K562 (cell line): ENCODE data around the gene NAP1L4. TPM values are rescaled to one million over a fixed set of nuclear protein-coding genes. Genes with fewer than 3 reads are reported as not detected.

Source experiments
- ATAC-seq: fragments of 200-7000 bp; cut with Tn5 transposase; 3 replicates; pipeline ENCODE4 v1.9.1; 2020; ENCODE audit warnings: moderate library complexity
- BruUV-seq: library from RNA; stranded (reverse); fragments of 400-500 nt; replicated peaks from 2 replicates; lab custom pipeline; 2021; lab: Mats Ljungman, UMichigan
- CTCF ChIA-PET: fragments of 300-600 bp; formaldehyde crosslinking; extraction: SDS; loops from one replicate; lab custom pipeline; 2021; ENCODE audit warnings: low intra/inter-chr PET ratio; lab: Yijun Ruan, JAX
- POLR2A ChIA-PET: fragments of 300-600, 350-650 bp; sonication (Branson Sonifier 250); formaldehyde crosslinking; extraction: SDS; loops from one replicate; lab custom pipeline; 2021; ENCODE audit warnings: antibody characterized with exemption, inconsistent platforms; lab: Yijun Ruan, JAX
- DNase-seq, 4 experiments: peaks; one replicate each; pipeline versions ENCODE4 v3.0.0 to v3.0.0-alpha.2; 2011 to 2018; ENCODE audit warnings: low spot score in 3 of 4, mixed read lengths in 3 of 4; ENCODE audit errors: extremely low read depth in 1 of 4
- FAIRE-seq: peaks from 2 replicates; lab custom pipeline; 2011; peaks lifted over from hg19 to GRCh38; lab: Jason Lieb, UNC
- H2AFZ ChIP-seq: 2 replicates; pipeline ENCODE4 v1.6.0; 2011; ENCODE audit warnings: low read depth, low read length, control low read depth, inconsistent platforms
- H3K27ac ChIP-seq: fragments of 200-600 bp; 3 replicates; pipeline ENCODE4 v1.8.0; 2011; ENCODE audit warnings: low read depth, mild to moderate bottlenecking, control low read depth, inconsistent platforms, low read length, moderate library complexity, mixed read lengths; ENCODE audit errors: extremely low read depth
- H3K27me3 ChIP-seq, 2 experiments: fragments of 300-600 bp in 1 of 2; 2 replicates in 1 of 2; 3 replicates in 1 of 2; pipeline versions ENCODE4 v1.6.0 to v1.8.0; 2011; ENCODE audit warnings: inconsistent platforms in 2 of 2, low read length in 2 of 2, mild to moderate bottlenecking in 1 of 2, mixed read lengths in 1 of 2, moderate library complexity in 1 of 2; ENCODE audit not compliant: control insufficient read depth in 2 of 2, insufficient read depth in 2 of 2
- H3K36me3 ChIP-seq: fragments of 300-600 bp; 3 replicates; pipeline ENCODE4 v1.8.0; 2011; ENCODE audit warnings: mild to moderate bottlenecking, low read length, inconsistent platforms; ENCODE audit not compliant: control insufficient read depth, insufficient read depth
- H3K4me1 ChIP-seq, 2 experiments: fragments of 200-600 bp in 1 of 2; replicated peaks in 1 of 2; 2 replicates in 1 of 2; 3 replicates in 1 of 2; pipeline versions ENCODE4 v1.5.1 to v1.8.0; 2011; ENCODE audit warnings: inconsistent platforms in 2 of 2, low read length in 2 of 2, mild to moderate bottlenecking in 1 of 2, mixed read lengths in 1 of 2, moderate library complexity in 1 of 2; ENCODE audit not compliant: control insufficient read depth in 2 of 2, insufficient read depth in 2 of 2
- H3K4me2 ChIP-seq: 2 replicates; pipeline ENCODE4 v1.6.1; 2011; ENCODE audit warnings: low read length, control low read depth, inconsistent platforms, mixed read lengths; ENCODE audit not compliant: insufficient read depth
- H3K4me3 ChIP-seq: fragments of 200-600 bp; sonication (generic), shearing (Covaris generic); 2 replicates; pipeline ENCODE4 v1.5.1; 2016; ENCODE audit warnings: control low read depth, inconsistent platforms
- H3K79me2 ChIP-seq: fragments of 200-600 bp; 3 replicates; pipeline ENCODE4 v1.8.0; 2011; ENCODE audit warnings: low read length, inconsistent platforms; ENCODE audit not compliant: control insufficient read depth, insufficient read depth
- H3K9ac ChIP-seq, 2 experiments: 2 replicates each; pipeline versions ENCODE4 v1.6.0 to v1.6.1; 2011; ENCODE audit warnings: low read depth in 2 of 2, low read length in 2 of 2, control low read depth in 1 of 2, inconsistent platforms in 1 of 2, mild to moderate bottlenecking in 1 of 2, mixed read lengths in 1 of 2; ENCODE audit not compliant: insufficient read depth in 1 of 2
- H3K9me1 ChIP-seq: one replicate; pipeline ENCODE4 v1.6.0; 2011; ENCODE audit warnings: inconsistent platforms, mild to moderate bottlenecking, low read length, moderate library complexity; ENCODE audit not compliant: control insufficient read depth, insufficient read depth
- H3K9me3 ChIP-seq: replicated peaks from 2 replicates; pipeline ENCODE4 v1.5.1; 2011; ENCODE audit warnings: low read depth, low read length, inconsistent platforms; ENCODE audit not compliant: control insufficient read depth, insufficient read depth
- H4K20me1 ChIP-seq: replicated peaks from 2 replicates; pipeline ENCODE4 v1.6.1; 2011; ENCODE audit warnings: low read length, inconsistent platforms, mixed read lengths; ENCODE audit not compliant: control insufficient read depth, insufficient read depth
- COPS2 ChIP-seq: fragments of 450-650 bp; conservative IDR thresholded peaks from 2 replicates; pipeline ENCODE4 v1.6.1; 2016; ENCODE audit warnings: mild to moderate bottlenecking, moderate library complexity
- KDM4B ChIP-seq, 2 experiments: fragments of 450-650 bp in 1 of 2; sonication (generic) in 1 of 2; IDR thresholded peaks; 2 replicates each; pipeline ENCODE4 v1.6.1; 2016 to 2017; ENCODE audit warnings: borderline replicate concordance in 2 of 2, antibody characterized with exemption in 1 of 2, low read depth in 1 of 2, mild to moderate bottlenecking in 1 of 2
- LARP7 ChIP-seq: fragments of 450-650 bp; IDR thresholded peaks from 2 replicates; pipeline ENCODE4 v1.6.1; 2016
- POLR2G ChIP-seq: fragments of 200-400 bp; formaldehyde crosslinking; IDR thresholded peaks from 2 replicates; pipeline ENCODE4 v1.6.1; 2017; ENCODE audit warnings: low read depth, mild to moderate bottlenecking, antibody characterized with exemption, low read length, moderate library complexity
- RBFOX2 ChIP-seq: fragments of 200-400 bp; formaldehyde crosslinking; IDR thresholded peaks from 2 replicates; pipeline ENCODE4 v1.6.1; 2017; ENCODE audit warnings: low read depth, mild to moderate bottlenecking, low read length, moderate library complexity
- WGBS: fragments of 100-300 bp; shearing (Covaris generic); methylation state at CpG from one replicate; pipeline ENCODE4 v1.1.6; 2016; ENCODE audit warnings: low coverage, mixed read lengths; ENCODE audit not compliant: insufficient coverage; ENCODE audit errors: missing lambda C conversion rate; 5-methylcytosine and 5-hydroxymethylcytosine counted together
- in situ Hi-C: fragments of 300-500 bp; cut with MboI; formaldehyde crosslinking; loops from 4 replicates; pipeline ENCODE4 v1.15.0; 2018; ENCODE audit warnings: inconsistent platforms, mixed read lengths
- intact Hi-C: fragments of 100-400 bp; cut with micrococcal nuclease; formaldehyde crosslinking; loops from 2 replicates; pipeline ENCODE4 v1.14.2; 2022
- polyA plus RNA-seq, 8 experiments: library from polyadenylated mRNA; depleted of rRNA in 4 of 8; stranded (reverse) in 5 of 8; unstranded in 3 of 8; fragments of >200 nt; fragmentation: Nextera tagmentation in 2 of 8; fragmentation: Illumina TruSeq in 1 of 8; extraction: Ambion mirVana in 2 of 8; extraction: Trizol in 1 of 8; gene quantifications; 2 replicates each; pipeline versions ENCODE4 v1.2.1 to v1.2.3, GENCODE V29; 2011 to 2014; ENCODE audit warnings: inconsistent platforms in 1 of 8, missing spikeins in 1 of 8
- total RNA-seq, 7 experiments: library from RNA; depleted of rRNA in 6 of 7; stranded (reverse); fragments of >200 nt in 6 of 7; fragmentation: Illumina TruSeq in 2 of 7; extraction: Trizol in 2 of 7; gene quantifications; 2 replicates each; pipeline versions ENCODE4 v1.2.1 to v1.2.3, GENCODE V29; 2011 to 2021; ENCODE audit warnings: low replicate concordance in 1 of 7

The NAP1L4 gene
- total and polyA plus RNA-seq, 9 of the 15 experiments (the other 6 are each of a cell fraction or from before 2014, with no cell fraction given) = 34.1 to 237 (median 179) TPM

DNA sequence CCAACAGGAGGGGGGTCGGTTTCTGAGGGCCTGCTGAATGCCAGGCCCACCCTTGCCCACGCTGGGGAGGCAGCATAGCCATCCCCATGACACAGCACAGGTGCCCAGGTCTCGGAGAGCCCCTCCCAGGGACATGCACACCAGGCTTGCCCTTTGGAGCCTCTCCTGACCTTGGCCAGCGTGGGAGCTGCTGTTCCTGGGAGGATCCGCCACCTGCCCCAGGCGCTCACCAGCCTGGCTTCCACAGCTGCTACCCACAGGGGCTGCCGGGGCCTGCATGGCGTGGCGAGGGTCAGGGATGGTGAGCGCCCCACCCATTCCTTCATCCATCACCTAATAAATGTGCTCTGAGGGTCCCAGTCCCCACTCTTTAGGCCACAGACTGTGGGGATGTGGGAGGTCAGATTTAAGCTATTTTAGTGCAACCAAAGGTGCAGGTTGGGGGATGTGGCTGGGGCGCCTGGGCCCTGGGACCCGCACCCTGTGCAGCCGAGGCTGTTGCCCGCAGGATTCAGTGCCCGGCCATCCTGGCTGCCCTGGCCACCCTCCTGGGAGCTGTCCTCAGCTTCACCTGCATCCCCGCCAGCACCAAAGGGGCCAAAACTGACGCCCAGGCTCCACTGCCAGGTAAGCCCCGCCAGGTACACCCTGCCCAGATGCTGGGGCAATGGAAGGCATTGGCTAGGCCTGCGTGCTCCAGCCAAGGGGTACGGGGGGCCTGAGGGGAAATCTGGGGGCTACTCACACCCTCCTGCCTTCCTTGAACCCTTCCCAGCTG lies 75.8 kb downstream of the NAP1L4 start:
- Histone ChIP-seq H3K79me2 (no peaks in the 10 kb centered on the region), H4K20me1 (no peaks in the 10 kb centered on the region), H3K9me1 (no peaks in the 10 kb centered on the region), H3K9me3 (no peaks in the 10 kb centered on the region), H3K9ac (no peak overlapping the region), H3K4me1 (peaks cover 14 to 80% of the 10 kb centered on the region in 2 experiments; a peak in 4 of 5 replicates), H3K27me3 (no peaks in the 10 kb centered on the region), H3K27ac (no peak overlapping the region), H2AFZ (no peak overlapping the region), H3K4me2 (no peak overlapping the region), H3K36me3 (no peaks in the 10 kb centered on the region), H3K4me3 (no peak overlapping the region)
- TF ChIP-seq POLR2G (peak; percentile 29; the same call in 1 of the 2 replicates), RBFOX2 (0 out of 2 replicates have a peak, but pooled peaks have one; percentile 15), KDM4B (IDR thresholded peaks at IDR 0.05; ENCODE audit: borderline replicate concordance in 2 of 2, low read depth in 1 of 2) (no peak)
- intact Hi-C loops (no loop called here), in situ Hi-C loops (no loop called here)
- BruUV-seq = no TSS peak
- 33% methylated on average over 14 of the region's 20 CpGs for WGBS
- ATAC-seq (no peak), DNase-seq (no peak), FAIRE-seq (no peak)
- CTCF ChIA-PET = no interaction called here
- POLR2A ChIA-PET = interaction anchor here (0.6 to 1.6 kb wide), 4 partner anchors 11 to 1689 kb away, joined by 3 to 9 read pairs (median 6); partner anchors contain the start of gene PHLDA2

GRCh38 chr11:2915473-2915872 lies 76.7 kb downstream of the NAP1L4 start:
- intact Hi-C loops = no loop called here
- Histone ChIP-seq H3K9me1 (no peaks in the 10 kb centered on the region), H3K79me2 (no peaks in the 10 kb centered on the region), H3K36me3 (no peaks in the 10 kb centered on the region), H3K27ac (no peak overlapping the region), H3K9me3 (no peaks in the 10 kb centered on the region), H3K4me2 (no peak overlapping the region), H3K4me3 (no peak overlapping the region), H3K9ac (no peak overlapping the region), H4K20me1 (no peaks in the 10 kb centered on the region), H3K27me3 (no peaks in the 10 kb centered on the region), H3K4me1 (peaks cover 14 to 80% of the 10 kb centered on the region in 2 experiments; a peak in 4 of 5 replicates), H2AFZ (no peak overlapping the region)
- DNase-seq = no peak
- POLR2A ChIA-PET = interaction anchor here (1.4 to 1.6 kb wide), 2 partner anchors 8 to 11 kb away, joined by 6 to 8 read pairs; no protein-coding TSS in a partner anchor
- peak; percentile 7; the same call in 1 of the 2 replicates for TF ChIP-seq POLR2G
- TF ChIP-seq LARP7 = no peak
- TF ChIP-seq COPS2 = no peak
- in situ Hi-C loops = no loop called here
- no peak for ATAC-seq
- FAIRE-seq = no peak
- CTCF ChIA-PET = no interaction called here
- BruUV-seq = no TSS peak
- 67% methylated on average over 10 of the region's 11 CpGs for WGBS
